Astrocyte (in vitro differentiated cells and primary cell): Measurements from ENCODE around the gene CD247. TPM values are rescaled to one million over a fixed set of nuclear protein-coding genes. Genes with fewer than 3 reads are reported as not detected.
A peak's percentile ranks its signal among the peaks of the same experiment; 100 is the strongest.

Source experiments
- DNase-seq: peaks from one replicate; pipeline ENCODE4 v3.0.0-alpha.2; 2010; ENCODE audit warnings: low read depth
- FAIRE-seq: peaks from 2 replicates; lab custom pipeline; 2011; peaks lifted over from hg19 to GRCh38; lab: Jason Lieb, UNC
- H2AFZ ChIP-seq: 2 replicates; pipeline ENCODE4 v1.6.0; 2012; ENCODE audit warnings: low read depth, low read length, inconsistent platforms
- H3K27ac ChIP-seq: 2 replicates; pipeline ENCODE4 v1.5.1; 2011; ENCODE audit warnings: low read depth, low read length, inconsistent platforms
- H3K27me3 ChIP-seq: 2 replicates; pipeline ENCODE4 v1.6.0; 2011; ENCODE audit warnings: low read length, inconsistent platforms; ENCODE audit not compliant: insufficient read depth
- H3K36me3 ChIP-seq: 2 replicates; pipeline ENCODE4 v1.5.1; 2011; ENCODE audit warnings: low read length, inconsistent platforms; ENCODE audit not compliant: insufficient read depth
- H3K4me1 ChIP-seq: 2 replicates; pipeline ENCODE4 v1.5.1; 2011; ENCODE audit warnings: low read length, inconsistent platforms; ENCODE audit not compliant: insufficient read depth
- H3K4me2 ChIP-seq: 2 replicates; pipeline ENCODE4 v1.6.0; 2012; ENCODE audit warnings: low read length, inconsistent platforms
- H3K4me3 ChIP-seq: 2 replicates; pipeline ENCODE4 v1.5.1; 2011; ENCODE audit warnings: low read depth, mild to moderate bottlenecking, low read length, inconsistent platforms; ENCODE audit not compliant: insufficient read depth
- H3K79me2 ChIP-seq: 2 replicates; pipeline ENCODE4 v1.6.0; 2012; ENCODE audit warnings: mild to moderate bottlenecking, low read length, inconsistent platforms; ENCODE audit not compliant: insufficient read depth
- H3K9ac ChIP-seq: 2 replicates; pipeline ENCODE4 v1.6.0; 2012; ENCODE audit warnings: mild to moderate bottlenecking, low read length, inconsistent platforms
- H3K9me3 ChIP-seq: 2 replicates; pipeline ENCODE4 v1.5.1; 2012; ENCODE audit warnings: low read depth, mild to moderate bottlenecking, low read length, inconsistent platforms; ENCODE audit not compliant: insufficient read depth
- H4K20me1 ChIP-seq: 2 replicates; pipeline ENCODE4 v1.6.0; 2012; ENCODE audit warnings: low read length, inconsistent platforms; ENCODE audit not compliant: insufficient read depth
- H3K27ac Mint-ChIP-seq: one replicate; pipeline ENCODE4 v1.8.0; 2021; ENCODE audit warnings: mild to moderate bottlenecking, mixed read lengths; ENCODE audit not compliant: unreplicated experiment
- H3K27me3 Mint-ChIP-seq: one replicate; pipeline ENCODE4 v1.8.0; 2021; ENCODE audit warnings: low read depth, mixed read lengths; ENCODE audit not compliant: unreplicated experiment
- H3K36me3 Mint-ChIP-seq: one replicate; pipeline ENCODE4 v1.8.0; 2021; ENCODE audit warnings: low read depth, mixed read lengths; ENCODE audit not compliant: unreplicated experiment
- H3K4me1 Mint-ChIP-seq: one replicate; pipeline ENCODE4 v1.8.0; 2021; ENCODE audit warnings: low read depth, mixed read lengths; ENCODE audit not compliant: unreplicated experiment
- H3K4me3 Mint-ChIP-seq: one replicate; pipeline ENCODE4 v1.8.0; 2021; ENCODE audit warnings: mild to moderate bottlenecking, moderate library complexity, mixed read lengths; ENCODE audit not compliant: unreplicated experiment
- H3K9me3 Mint-ChIP-seq: one replicate; pipeline ENCODE4 v1.8.0; 2021; ENCODE audit warnings: mild to moderate bottlenecking, mixed read lengths; ENCODE audit not compliant: unreplicated experiment
- CTCF ChIP-seq: IDR thresholded peaks from 2 replicates; pipeline ENCODE4 v1.5.1; 2011; ENCODE audit warnings: low read depth, mild to moderate bottlenecking, inconsistent platforms, low read length, moderate library complexity; ENCODE audit not compliant: insufficient read depth
- EZH2 ChIP-seq: IDR thresholded peaks from 2 replicates; pipeline ENCODE4 v1.6.1; 2012; ENCODE audit warnings: mild to moderate bottlenecking, low read length, inconsistent platforms; ENCODE audit not compliant: insufficient read depth
- total RNA-seq: library from RNA; stranded (reverse); gene quantifications from 2 replicates; pipeline ENCODE4 v1.2.1, GENCODE V29; 2021

Gene CD247
- total RNA-seq, 1 donor from 2014 or later = not detected

GRCh38 chr1:167426716-167427115 lies 91.6 kb downstream of the CD247 start:
- Histone ChIP-seq H3K9me3 (no peaks in the 10 kb centered on the region), H3K4me1 (no peaks in the 10 kb centered on the region), H4K20me1 (no peaks in the 10 kb centered on the region), H2AFZ (no peak overlapping the region), H3K27me3 (no peaks in the 10 kb centered on the region), H3K4me2 (no peak overlapping the region), H3K79me2 (no peaks in the 10 kb centered on the region), H3K9ac (no peak overlapping the region), H3K36me3 (no peaks in the 10 kb centered on the region), H3K4me3 (no peak overlapping the region), H3K27ac (no peak overlapping the region)
- Mint-ChIP-seq H3K27me3 (no peaks in the 10 kb centered on the region), H3K4me3 (no peak overlapping the region), H3K9me3 (no peaks in the 10 kb centered on the region), H3K27ac (no peak overlapping the region), H3K4me1 (no peaks in the 10 kb centered on the region), H3K36me3 (no peaks in the 10 kb centered on the region)
- no peak for DNase-seq
- TF ChIP-seq EZH2 (no peak), CTCF (no peak)
- FAIRE-seq = no peak

DNA sequence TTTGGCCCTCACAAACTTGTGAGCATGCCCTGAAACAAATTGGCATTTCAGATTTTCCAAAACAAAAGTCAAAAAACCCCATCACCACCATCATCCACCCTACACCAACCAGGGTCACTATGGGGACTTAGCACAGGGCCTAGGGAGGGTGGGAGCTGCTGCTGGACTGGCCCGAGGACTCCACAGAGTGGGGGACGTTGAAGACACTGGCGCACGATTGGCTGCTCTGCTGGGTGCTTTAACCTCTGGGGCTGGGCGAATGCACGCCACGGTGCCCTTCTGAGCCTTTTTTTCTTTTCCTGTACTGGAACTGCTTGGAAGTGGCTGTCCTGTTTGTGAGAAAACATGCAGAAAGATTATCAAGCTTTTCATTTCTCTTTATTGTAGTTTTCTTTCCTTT lies 92.8 kb downstream of the CD247 start:
- no peak for TF ChIP-seq EZH2
- no peak for TF ChIP-seq CTCF
- H4K20me1 ChIP-seq = no peaks in the 10 kb centered on the region
- no peak overlapping the region for H2AFZ ChIP-seq
- no peaks in the 10 kb centered on the region for H3K36me3 Mint-ChIP-seq
- no peak overlapping the region for H3K9ac ChIP-seq
- H3K27ac Mint-ChIP-seq = no peak overlapping the region
- H3K27ac ChIP-seq = no peak overlapping the region
- no peaks in the 10 kb centered on the region for H3K9me3 ChIP-seq
- no peaks in the 10 kb centered on the region for H3K79me2 ChIP-seq
- H3K4me2 ChIP-seq = no peak overlapping the region
- no peaks in the 10 kb centered on the region for H3K4me1 ChIP-seq
- no peaks in the 10 kb centered on the region for H3K27me3 Mint-ChIP-seq
- H3K27me3 ChIP-seq = no peaks in the 10 kb centered on the region
- DNase-seq (no peak), FAIRE-seq (no peak)
- no peak overlapping the region for H3K4me3 Mint-ChIP-seq
- H3K4me3 ChIP-seq = no peak overlapping the region
- no peaks in the 10 kb centered on the region for H3K9me3 Mint-ChIP-seq
- H3K4me1 Mint-ChIP-seq = peaks cover 2% of the 10 kb centered on the region
- no peaks in the 10 kb centered on the region for H3K36me3 ChIP-seq

- peaks cover 4% of the 10 kb centered on the region for H3K4me1 Mint-ChIP-seq
- Histone ChIP-seq H3K9me3 (no peaks in the 10 kb centered on the region), H2AFZ (no peak overlapping the region), H4K20me1 (no peaks in the 10 kb centered on the region), H3K4me3 (no peak overlapping the region), H3K36me3 (no peaks in the 10 kb centered on the region), H3K4me1 (no peaks in the 10 kb centered on the region), H3K27ac (no peak overlapping the region), H3K27me3 (no peaks in the 10 kb centered on the region), H3K79me2 (no peaks in the 10 kb centered on the region), H3K9ac (no peak overlapping the region), H3K4me2 (no peak overlapping the region)
- H3K36me3 Mint-ChIP-seq = no peaks in the 10 kb centered on the region
- H3K27ac Mint-ChIP-seq = no peak overlapping the region
- no peaks in the 10 kb centered on the region for H3K27me3 Mint-ChIP-seq
- DNase-seq = no peak
- no peak for FAIRE-seq
- peak overlapping the region; percentile 3 for H3K4me3 Mint-ChIP-seq
- TF ChIP-seq CTCF (no peak), EZH2 (no peak)
- H3K9me3 Mint-ChIP-seq = no peaks in the 10 kb centered on the region
Observed at GRCh38 chr1:167423684-167424619, 94.4 kb downstream of the CD247 start.
